Loucy (cell line): ENCODE measurements around the gene STMN3.

ENCODE experiments used
- CTCF ChIP-seq: fragments of 200-600 bp; sonication (generic); conservative IDR thresholded peaks from 2 replicates; pipeline ENCODE4 v1.5.1; 2014; ENCODE audit warnings: mild to moderate bottlenecking, antibody characterized with exemption, low read length
- EZH2phosphoT487 ChIP-seq: fragments of 200-600 bp; IDR thresholded peaks from 2 replicates; pipeline ENCODE4 v1.6.1; 2018; ENCODE audit warnings: antibody characterized with exemption, mild to moderate bottlenecking, moderate library complexity, borderline replicate concordance

GRCh38 chr20:63618291-63618980 lies 34.8 kb downstream of the STMN3 start:
- TF ChIP-seq EZH2phosphoT487 (no peak), CTCF (no peak)
